Neural cell (in vitro differentiated cells): ENCODE measurements around the gene SPOCK3.

Experiments
- EP300 ChIP-seq: fragments of 450-650 bp; conservative IDR thresholded peaks from 2 replicates; pipeline ENCODE4 v1.6.1; 2014; ENCODE audit warnings: antibody characterized with exemption, mild to moderate bottlenecking, moderate library complexity; ENCODE audit not compliant: poor library complexity, severe bottlenecking
- POLR2AphosphoS5 ChIP-seq: IDR thresholded peaks from 2 replicates; pipeline ENCODE4 v1.6.1; 2012
- RAD21 ChIP-seq: fragments of 450-650 bp; conservative IDR thresholded peaks from 2 replicates; pipeline ENCODE4 v1.6.1; 2014; ENCODE audit warnings: antibody characterized with exemption, mild to moderate bottlenecking, moderate library complexity
- SMC3 ChIP-seq: fragments of 450-650 bp; conservative IDR thresholded peaks from 2 replicates; pipeline ENCODE4 v1.6.1; 2014; ENCODE audit warnings: antibody characterized with exemption, mild to moderate bottlenecking, moderate library complexity; ENCODE audit not compliant: poor library complexity
- TF ChIP-seq, protein P1 (sequence below): fragments of 450-650 bp; IDR thresholded peaks from 2 replicates; pipeline ENCODE4 v1.5.1; 2014; ENCODE audit warnings: antibody characterized with exemption, mild to moderate bottlenecking, moderate library complexity; ENCODE audit not compliant: poor library complexity, severe bottlenecking
- TF ChIP-seq, protein P2 (sequence below): IDR thresholded peaks from 2 replicates; pipeline ENCODE4 v1.6.1; 2012; ENCODE audit warnings: borderline replicate concordance

- no peak for TF ChIP-seq RAD21
- TF ChIP-seq, protein P1, sequence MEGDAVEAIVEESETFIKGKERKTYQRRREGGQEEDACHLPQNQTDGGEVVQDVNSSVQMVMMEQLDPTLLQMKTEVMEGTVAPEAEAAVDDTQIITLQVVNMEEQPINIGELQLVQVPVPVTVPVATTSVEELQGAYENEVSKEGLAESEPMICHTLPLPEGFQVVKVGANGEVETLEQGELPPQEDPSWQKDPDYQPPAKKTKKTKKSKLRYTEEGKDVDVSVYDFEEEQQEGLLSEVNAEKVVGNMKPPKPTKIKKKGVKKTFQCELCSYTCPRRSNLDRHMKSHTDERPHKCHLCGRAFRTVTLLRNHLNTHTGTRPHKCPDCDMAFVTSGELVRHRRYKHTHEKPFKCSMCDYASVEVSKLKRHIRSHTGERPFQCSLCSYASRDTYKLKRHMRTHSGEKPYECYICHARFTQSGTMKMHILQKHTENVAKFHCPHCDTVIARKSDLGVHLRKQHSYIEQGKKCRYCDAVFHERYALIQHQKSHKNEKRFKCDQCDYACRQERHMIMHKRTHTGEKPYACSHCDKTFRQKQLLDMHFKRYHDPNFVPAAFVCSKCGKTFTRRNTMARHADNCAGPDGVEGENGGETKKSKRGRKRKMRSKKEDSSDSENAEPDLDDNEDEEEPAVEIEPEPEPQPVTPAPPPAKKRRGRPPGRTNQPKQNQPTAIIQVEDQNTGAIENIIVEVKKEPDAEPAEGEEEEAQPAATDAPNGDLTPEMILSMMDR: no peak
- no peak for TF ChIP-seq SMC3
- no peak for TF ChIP-seq EP300
- no peak for TF ChIP-seq POLR2AphosphoS5
- TF ChIP-seq, protein P2, sequence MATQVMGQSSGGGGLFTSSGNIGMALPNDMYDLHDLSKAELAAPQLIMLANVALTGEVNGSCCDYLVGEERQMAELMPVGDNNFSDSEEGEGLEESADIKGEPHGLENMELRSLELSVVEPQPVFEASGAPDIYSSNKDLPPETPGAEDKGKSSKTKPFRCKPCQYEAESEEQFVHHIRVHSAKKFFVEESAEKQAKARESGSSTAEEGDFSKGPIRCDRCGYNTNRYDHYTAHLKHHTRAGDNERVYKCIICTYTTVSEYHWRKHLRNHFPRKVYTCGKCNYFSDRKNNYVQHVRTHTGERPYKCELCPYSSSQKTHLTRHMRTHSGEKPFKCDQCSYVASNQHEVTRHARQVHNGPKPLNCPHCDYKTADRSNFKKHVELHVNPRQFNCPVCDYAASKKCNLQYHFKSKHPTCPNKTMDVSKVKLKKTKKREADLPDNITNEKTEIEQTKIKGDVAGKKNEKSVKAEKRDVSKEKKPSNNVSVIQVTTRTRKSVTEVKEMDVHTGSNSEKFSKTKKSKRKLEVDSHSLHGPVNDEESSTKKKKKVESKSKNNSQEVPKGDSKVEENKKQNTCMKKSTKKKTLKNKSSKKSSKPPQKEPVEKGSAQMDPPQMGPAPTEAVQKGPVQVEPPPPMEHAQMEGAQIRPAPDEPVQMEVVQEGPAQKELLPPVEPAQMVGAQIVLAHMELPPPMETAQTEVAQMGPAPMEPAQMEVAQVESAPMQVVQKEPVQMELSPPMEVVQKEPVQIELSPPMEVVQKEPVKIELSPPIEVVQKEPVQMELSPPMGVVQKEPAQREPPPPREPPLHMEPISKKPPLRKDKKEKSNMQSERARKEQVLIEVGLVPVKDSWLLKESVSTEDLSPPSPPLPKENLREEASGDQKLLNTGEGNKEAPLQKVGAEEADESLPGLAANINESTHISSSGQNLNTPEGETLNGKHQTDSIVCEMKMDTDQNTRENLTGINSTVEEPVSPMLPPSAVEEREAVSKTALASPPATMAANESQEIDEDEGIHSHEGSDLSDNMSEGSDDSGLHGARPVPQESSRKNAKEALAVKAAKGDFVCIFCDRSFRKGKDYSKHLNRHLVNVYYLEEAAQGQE: no peak
These were observed 431.9 kb downstream of the SPOCK3 start for GRCh38 chr4:166802346-166802745.
